A549 (cell line): ENCODE measurements around the gene AUTS2. TPM values are rescaled to one million over a fixed set of nuclear protein-coding genes. Genes with fewer than 3 reads are reported as not detected.

Experiments
- ATAC-seq, 2 experiments: fragments of 200-7000 bp in 1 of 2; fragments of >200 bp in 1 of 2; cut with Nextera tagmentation in 1 of 2; cut with Tn5 transposase in 1 of 2; 3 replicates each; pipeline versions ENCODE4 v1.8.0 to v1.9.1; 2018 to 2020; ENCODE audit warnings: mild to moderate bottlenecking in 1 of 2, moderate library complexity in 1 of 2
- CTCF ChIA-PET: fragments of 300-600 bp; sonication (Branson Sonifier 250); formaldehyde crosslinking; extraction: SDS; loops from one replicate; lab custom pipeline; 2021; ENCODE audit warnings: antibody characterized with exemption, inconsistent platforms; lab: Yijun Ruan, JAX
- POLR2A ChIA-PET: fragments of 350-600 bp; formaldehyde crosslinking; extraction: SDS; loops from one replicate; lab custom pipeline; 2021; ENCODE audit warnings: antibody characterized with exemption, inconsistent platforms; lab: Yijun Ruan, JAX
- DNase-seq, 2 experiments: peaks; one replicate each; pipeline versions ENCODE4 v3.0.0 to v3.0.0-alpha.2; 2011 to 2016; ENCODE audit warnings: low read depth in 1 of 2, low spot score in 1 of 2
- FAIRE-seq: peaks from 2 replicates; lab custom pipeline; 2011; peaks lifted over from hg19 to GRCh38; lab: Jason Lieb, UNC
- H3K27ac ChIP-seq, 2 experiments: fragments of >200 bp; sonication (Bioruptor Twin); formaldehyde crosslinking; 3 replicates each; pipeline ENCODE4 v1.5.1; 2016 to 2017
- H3K4me1 ChIP-seq: fragments of >200 bp; sonication (Bioruptor Twin); formaldehyde crosslinking; 3 replicates; pipeline ENCODE4 v1.6.1; 2016
- H3K4me2 ChIP-seq: fragments of >200 bp; sonication (Bioruptor Twin); formaldehyde crosslinking; 3 replicates; pipeline ENCODE4 v1.6.1; 2016
- H3K4me3 ChIP-seq: fragments of >200 bp; sonication (Bioruptor Twin); formaldehyde crosslinking; 3 replicates; pipeline ENCODE4 v1.5.1; 2016
- H3K9me3 ChIP-seq: fragments of >200 bp; sonication (Bioruptor Twin); formaldehyde crosslinking; 3 replicates; pipeline ENCODE4 v1.6.1; 2016
- CEBPB ChIP-seq, 2 experiments: fragments of >200 bp in 1 of 2; sonication (Bioruptor Twin) in 1 of 2; formaldehyde crosslinking in 1 of 2; IDR thresholded peaks; 2 replicates each; pipeline ENCODE4 v1.6.1; 2012 to 2016
- CHD2 ChIP-seq: fragments of 150-350 bp; IDR thresholded peaks from 2 replicates; pipeline ENCODE4 v1.6.1; 2014; ENCODE audit warnings: low read length; ENCODE audit not compliant: partially characterized antibody
- CHD4 ChIP-seq: fragments of 200-600 bp; sonication (generic); IDR thresholded peaks from 2 replicates; pipeline ENCODE4 v1.6.1; 2016; ENCODE audit warnings: antibody characterized with exemption, mild to moderate bottlenecking, borderline replicate concordance
- E2F6 ChIP-seq: IDR thresholded peaks from 2 replicates; pipeline ENCODE4 v1.6.1; 2012; ENCODE audit warnings: low read depth, borderline replicate concordance
- EHMT2 ChIP-seq: fragments of 200-600 bp; sonication (generic); IDR thresholded peaks from 2 replicates; pipeline ENCODE4 v1.6.1; 2016; ENCODE audit warnings: antibody characterized with exemption, low read depth, mild to moderate bottlenecking, moderate library complexity
- FOSB ChIP-seq: fragments of 250-450 bp; sonication (Bioruptor Pico); IDR thresholded peaks from 2 replicates; pipeline ENCODE4 v1.5.0; 2020; ENCODE audit warnings: mild to moderate bottlenecking, moderate library complexity
- FOSL2 ChIP-seq, 2 experiments: fragments of 450-650 bp in 1 of 2; fragments of >200 bp in 1 of 2; sonication (Bioruptor Twin) in 1 of 2; formaldehyde crosslinking; IDR thresholded peaks; 2 replicates each; pipeline versions ENCODE4 v1.5.0 to v1.6.1; 2016 to 2020; ENCODE audit warnings: mild to moderate bottlenecking in 1 of 2, moderate library complexity in 1 of 2
- FOXS1 ChIP-seq: fragments of 250-450 bp; sonication (Bioruptor Pico); IDR thresholded peaks from 2 replicates; pipeline ENCODE4 v1.5.0; 2020; ENCODE audit warnings: mild to moderate bottlenecking, moderate library complexity
- GATA3 ChIP-seq: IDR thresholded peaks from 2 replicates; pipeline ENCODE4 v1.6.1; 2012; ENCODE audit warnings: borderline replicate concordance
- KDM5A ChIP-seq: fragments of 200-600 bp; sonication (generic); IDR thresholded peaks from 2 replicates; pipeline ENCODE4 v1.6.1; 2016; ENCODE audit warnings: antibody characterized with exemption, mild to moderate bottlenecking
- MAFK ChIP-seq: fragments of 450-650 bp; IDR thresholded peaks from 2 replicates; pipeline ENCODE4 v1.6.1; 2014; ENCODE audit not compliant: partially characterized antibody
- NFE2L2 ChIP-seq: fragments of 150-350 bp; conservative IDR thresholded peaks from 2 replicates; pipeline ENCODE4 v1.6.1; 2014; ENCODE audit warnings: low read length
- NR3C1 ChIP-seq: fragments of >200 bp; sonication (Bioruptor Twin); formaldehyde crosslinking; IDR thresholded peaks from 3 replicates; pipeline ENCODE4 v1.6.1; 2017
- PBX3 ChIP-seq: IDR thresholded peaks from 2 replicates; pipeline ENCODE4 v1.6.1; 2012
- POLR2A ChIP-seq: IDR thresholded peaks from 2 replicates; pipeline ENCODE4 v1.6.1; 2012; ENCODE audit warnings: mild to moderate bottlenecking, low read length
- POLR2AphosphoS2 ChIP-seq: conservative IDR thresholded peaks from 2 replicates; pipeline ENCODE4 v1.6.1; 2012; ENCODE audit warnings: low read length, improper control_type of control experiment, inconsistent platforms
- RARB ChIP-seq: fragments of 250-450 bp; sonication (Bioruptor Pico); IDR thresholded peaks from 2 replicates; pipeline ENCODE4 v1.8.0; 2021; ENCODE audit warnings: mild to moderate bottlenecking, moderate library complexity
- REST ChIP-seq: fragments of 200-600 bp; sonication (generic); IDR thresholded peaks from 2 replicates; pipeline ENCODE4 v1.6.1; 2016; ENCODE audit warnings: antibody characterized with exemption, mild to moderate bottlenecking, moderate library complexity
- SREBF2 ChIP-seq: fragments of 450-650 bp; IDR thresholded peaks from 2 replicates; pipeline ENCODE4 v1.6.1; 2014; ENCODE audit warnings: mild to moderate bottlenecking, moderate library complexity
- TFCP2L1 ChIP-seq: fragments of 250-450 bp; sonication (Bioruptor Pico); IDR thresholded peaks from 2 replicates; pipeline ENCODE4 v1.5.0; 2021; ENCODE audit warnings: mild to moderate bottlenecking
- TP53 ChIP-seq: fragments of 250-450 bp; sonication (Bioruptor Pico); IDR thresholded peaks from 2 replicates; pipeline ENCODE4 v1.5.0; 2021; ENCODE audit warnings: mild to moderate bottlenecking, moderate library complexity
- ZFP36 ChIP-seq: fragments of 450-650 bp; IDR thresholded peaks from 2 replicates; pipeline ENCODE4 v1.6.1; 2014; ENCODE audit warnings: borderline replicate concordance; ENCODE audit not compliant: partially characterized antibody
- ZNF302 ChIP-seq: fragments of 250-450 bp; sonication (Bioruptor Pico); IDR thresholded peaks from 2 replicates; pipeline ENCODE4 v1.9.0; 2021; ENCODE audit warnings: inconsistent platforms, mild to moderate bottlenecking, moderate library complexity
- WGBS: methylation state at CpG from one replicate; pipeline ENCODE4 v1.1.6; 2017; ENCODE audit errors: missing lambda C conversion rate; 5-methylcytosine and 5-hydroxymethylcytosine counted together
- polyA plus RNA-seq, 4 experiments: library from polyadenylated mRNA; depleted of rRNA in 3 of 4; stranded (reverse); fragments of >200 nt; fragmentation: RNase III in 1 of 4; extraction: RNeasy Plus Mini Kit Qiagen cat#74134 plus additional on column Dnase treatment in 1 of 4; gene quantifications; 2 replicates in 3 of 4; 3 replicates in 1 of 4; pipeline ENCODE4 v1.2.3, GENCODE V29; 2011 to 2017
- TF ChIP-seq, protein P1 (sequence below): fragments of >200 bp; sonication (Bioruptor Twin); formaldehyde crosslinking; IDR thresholded peaks from 3 replicates; pipeline ENCODE4 v1.5.1; 2016
- TF ChIP-seq, protein P2 (sequence below): fragments of 450-650 bp; IDR thresholded peaks from 2 replicates; pipeline ENCODE4 v1.6.1; 2014; ENCODE audit warnings: antibody characterized with exemption
- TF ChIP-seq, protein P3 (sequence below): IDR thresholded peaks from 2 replicates; pipeline ENCODE4 v1.6.1; 2012

The AUTS2 gene
- polyA plus RNA-seq, 2 of the 4 experiments (the other 2 are of a cell fraction): 1.6 to 3.6 TPM

DNA sequence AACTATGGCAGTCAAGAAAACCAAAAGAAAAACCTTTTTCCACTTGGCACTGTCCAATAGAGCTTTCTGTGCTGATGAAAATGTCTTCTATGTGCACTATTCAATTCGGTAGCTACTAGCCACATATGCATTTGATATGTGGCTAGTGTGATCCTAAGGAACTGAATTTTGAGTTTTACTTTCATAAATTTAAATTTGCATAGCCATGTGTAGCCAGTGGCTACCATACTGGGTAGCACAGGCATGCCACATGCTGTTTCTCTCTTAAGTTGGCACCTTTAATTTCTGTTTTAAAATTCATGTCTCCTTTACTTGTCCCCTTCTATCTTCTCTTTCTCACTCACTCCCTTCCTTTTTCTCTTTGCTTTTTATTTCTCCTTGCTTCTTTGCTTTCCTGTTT lies 455.7 kb downstream of the AUTS2 start:
- H3K27ac ChIP-seq: no peak overlapping the region
- ATAC-seq (no peak), FAIRE-seq (no peak), DNase-seq (no peak)
- no peak overlapping the region for H3K4me2 ChIP-seq
- ChIA-PET POLR2A (no interaction called here), CTCF (interaction anchor here (1.3 to 1.5 kb wide), 2 partner anchors 11 to 91 kb away, joined by 3 read pairs; no protein-coding TSS in a partner anchor)
- H3K4me3 ChIP-seq: no peak overlapping the region
- 0 out of 3 replicates have a peak, but pooled peaks cover 4% of the 10 kb centered on the region for H3K4me1 ChIP-seq
- TF ChIP-seq CHD2 (no peak), NR3C1 (no peak)
- WGBS: 24% methylated on average over 1 of the region's 1 CpG
- no peaks in the 10 kb centered on the region for H3K9me3 ChIP-seq

DNA sequence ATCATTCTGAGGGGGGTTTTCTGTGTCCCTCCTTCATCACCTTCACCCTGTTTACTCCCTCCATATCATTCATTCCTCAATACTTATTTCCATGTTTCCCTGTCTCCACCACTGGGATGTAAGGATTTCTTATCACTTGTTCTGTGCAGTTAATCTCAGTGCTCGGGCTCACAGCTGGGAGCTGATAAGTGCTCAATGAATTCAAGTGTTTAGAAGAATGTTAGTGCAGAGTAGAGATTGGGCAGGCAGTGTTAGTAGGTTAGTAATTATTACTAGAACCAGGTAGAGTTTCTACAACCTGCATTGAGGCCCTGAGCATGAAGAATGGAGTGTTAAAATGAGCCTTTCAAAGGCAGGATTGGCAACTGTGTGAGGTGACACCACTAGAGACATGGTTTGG lies 458.1 kb downstream of the AUTS2 start:
- no peak overlapping the region for H3K27ac ChIP-seq
- POLR2A ChIA-PET: no interaction called here
- CTCF ChIA-PET: no interaction called here
- 15% methylated on average over 1 of the region's 1 CpG for WGBS
- no peak for ATAC-seq
- no peak for DNase-seq
- 0 out of 3 replicates have a peak, but pooled peaks cover 4% of the 10 kb centered on the region for H3K4me1 ChIP-seq
- no peak overlapping the region for H3K4me3 ChIP-seq
- FAIRE-seq: no peak
- no peak overlapping the region for H3K4me2 ChIP-seq
- TF ChIP-seq ZNF302 (CRISPR knock-in tag) (no peak), FOXS1 (no peak), CHD4 (no peak), PBX3 (no peak), FOSB (CRISPR knock-in tag) (no peak), TFCP2L1 (CRISPR knock-in tag) (no peak), MAFK (no peak)
- TF ChIP-seq, protein P1, sequence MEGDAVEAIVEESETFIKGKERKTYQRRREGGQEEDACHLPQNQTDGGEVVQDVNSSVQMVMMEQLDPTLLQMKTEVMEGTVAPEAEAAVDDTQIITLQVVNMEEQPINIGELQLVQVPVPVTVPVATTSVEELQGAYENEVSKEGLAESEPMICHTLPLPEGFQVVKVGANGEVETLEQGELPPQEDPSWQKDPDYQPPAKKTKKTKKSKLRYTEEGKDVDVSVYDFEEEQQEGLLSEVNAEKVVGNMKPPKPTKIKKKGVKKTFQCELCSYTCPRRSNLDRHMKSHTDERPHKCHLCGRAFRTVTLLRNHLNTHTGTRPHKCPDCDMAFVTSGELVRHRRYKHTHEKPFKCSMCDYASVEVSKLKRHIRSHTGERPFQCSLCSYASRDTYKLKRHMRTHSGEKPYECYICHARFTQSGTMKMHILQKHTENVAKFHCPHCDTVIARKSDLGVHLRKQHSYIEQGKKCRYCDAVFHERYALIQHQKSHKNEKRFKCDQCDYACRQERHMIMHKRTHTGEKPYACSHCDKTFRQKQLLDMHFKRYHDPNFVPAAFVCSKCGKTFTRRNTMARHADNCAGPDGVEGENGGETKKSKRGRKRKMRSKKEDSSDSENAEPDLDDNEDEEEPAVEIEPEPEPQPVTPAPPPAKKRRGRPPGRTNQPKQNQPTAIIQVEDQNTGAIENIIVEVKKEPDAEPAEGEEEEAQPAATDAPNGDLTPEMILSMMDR: no peak
- no peaks in the 10 kb centered on the region for H3K9me3 ChIP-seq

GRCh38 chr7:70060298-70061068 lies 462.2 kb downstream of the AUTS2 start:
- ATAC-seq (no peak), FAIRE-seq (no peak), DNase-seq (no peak)
- no peaks in the 10 kb centered on the region for H3K9me3 ChIP-seq
- TF ChIP-seq FOSB (CRISPR knock-in tag): no peak
- no peak for TF ChIP-seq KDM5A
- no peak for TF ChIP-seq FOSL2 (IDR thresholded peaks at IDR 0.05)
- TF ChIP-seq FOSL2 (CRISPR knock-in tag; IDR thresholded peaks at IDR 0.05): no peak
- no peak for TF ChIP-seq POLR2A
- TF ChIP-seq SREBF2: no peak
- no peak for TF ChIP-seq TP53
- TF ChIP-seq POLR2AphosphoS2: no peak
- no peak for TF ChIP-seq TFCP2L1 (CRISPR knock-in tag)
- no peak for TF ChIP-seq RARB (CRISPR knock-in tag)
- TF ChIP-seq, protein P2, sequence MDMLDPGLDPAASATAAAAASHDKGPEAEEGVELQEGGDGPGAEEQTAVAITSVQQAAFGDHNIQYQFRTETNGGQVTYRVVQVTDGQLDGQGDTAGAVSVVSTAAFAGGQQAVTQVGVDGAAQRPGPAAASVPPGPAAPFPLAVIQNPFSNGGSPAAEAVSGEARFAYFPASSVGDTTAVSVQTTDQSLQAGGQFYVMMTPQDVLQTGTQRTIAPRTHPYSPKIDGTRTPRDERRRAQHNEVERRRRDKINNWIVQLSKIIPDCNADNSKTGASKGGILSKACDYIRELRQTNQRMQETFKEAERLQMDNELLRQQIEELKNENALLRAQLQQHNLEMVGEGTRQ: no peak
- TF ChIP-seq REST: no peak
- TF ChIP-seq CEBPB (IDR thresholded peaks at IDR 0.05): no peak
- TF ChIP-seq, protein P3, sequence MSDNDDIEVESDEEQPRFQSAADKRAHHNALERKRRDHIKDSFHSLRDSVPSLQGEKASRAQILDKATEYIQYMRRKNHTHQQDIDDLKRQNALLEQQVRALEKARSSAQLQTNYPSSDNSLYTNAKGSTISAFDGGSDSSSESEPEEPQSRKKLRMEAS: no peak
- TF ChIP-seq EHMT2: no peak
- TF ChIP-seq ZFP36: no peak
- no peak for TF ChIP-seq GATA3
- TF ChIP-seq E2F6: no peak
- TF ChIP-seq NFE2L2: no peak
- TF ChIP-seq ZNF302 (CRISPR knock-in tag): no peak
- ChIA-PET CTCF (interaction anchor here (0.5 to 1.4 kb wide), 2 partner anchors 10 to 18 kb away, joined by 3 read pairs; no protein-coding TSS in a partner anchor), POLR2A (no interaction called here)
- 43% methylated on average over 6 of the region's 6 CpGs for WGBS
- no peak overlapping the region for H3K27ac ChIP-seq
- no peak overlapping the region for H3K4me3 ChIP-seq
- no peak overlapping the region for H3K4me2 ChIP-seq
- H3K4me1 ChIP-seq: no peaks in the 10 kb centered on the region
